ENCODE measurements around the gene PARP3. TPM values are rescaled to one million over a fixed set of nuclear protein-coding genes. Genes with fewer than 3 reads are reported as not detected.

The PARP3 gene
- total RNA-seq, 1 donor from 2014 or later, result 21.7 TPM

DNA sequence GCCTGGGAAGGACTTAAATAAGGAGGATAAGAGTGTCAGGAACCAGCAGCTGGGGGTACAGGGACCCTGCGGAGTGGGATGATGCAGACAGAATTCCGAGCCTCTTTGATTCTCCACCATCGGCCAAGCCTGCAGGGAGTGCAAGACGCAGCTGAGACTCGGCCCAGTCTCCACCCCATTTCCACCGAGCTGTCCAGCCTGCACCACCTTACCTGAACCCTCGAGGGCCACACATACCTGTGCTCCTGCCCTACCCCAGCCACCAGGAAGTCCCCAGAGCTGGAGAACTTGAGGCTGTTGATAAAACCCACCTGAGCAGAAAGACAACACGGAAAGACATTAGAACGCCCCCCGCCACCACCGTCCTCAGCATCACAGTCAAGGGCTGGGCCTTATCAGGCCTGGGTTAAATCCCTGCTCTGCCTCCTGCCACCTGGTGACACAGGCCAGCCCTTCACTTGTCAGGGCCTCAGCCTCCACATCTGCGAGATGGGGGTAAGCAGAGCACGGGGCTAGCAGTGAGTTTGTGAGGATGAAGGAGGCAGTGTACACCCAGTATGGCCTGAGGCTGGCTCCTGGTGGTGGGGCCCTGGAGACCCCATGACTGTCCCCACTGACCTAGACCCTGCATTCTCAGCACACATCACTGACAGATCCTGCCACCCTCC is 8.6 kb upstream of the PARP3 start:
- no peak for DNase-seq (ENCODE audit: low read depth)

DNA sequence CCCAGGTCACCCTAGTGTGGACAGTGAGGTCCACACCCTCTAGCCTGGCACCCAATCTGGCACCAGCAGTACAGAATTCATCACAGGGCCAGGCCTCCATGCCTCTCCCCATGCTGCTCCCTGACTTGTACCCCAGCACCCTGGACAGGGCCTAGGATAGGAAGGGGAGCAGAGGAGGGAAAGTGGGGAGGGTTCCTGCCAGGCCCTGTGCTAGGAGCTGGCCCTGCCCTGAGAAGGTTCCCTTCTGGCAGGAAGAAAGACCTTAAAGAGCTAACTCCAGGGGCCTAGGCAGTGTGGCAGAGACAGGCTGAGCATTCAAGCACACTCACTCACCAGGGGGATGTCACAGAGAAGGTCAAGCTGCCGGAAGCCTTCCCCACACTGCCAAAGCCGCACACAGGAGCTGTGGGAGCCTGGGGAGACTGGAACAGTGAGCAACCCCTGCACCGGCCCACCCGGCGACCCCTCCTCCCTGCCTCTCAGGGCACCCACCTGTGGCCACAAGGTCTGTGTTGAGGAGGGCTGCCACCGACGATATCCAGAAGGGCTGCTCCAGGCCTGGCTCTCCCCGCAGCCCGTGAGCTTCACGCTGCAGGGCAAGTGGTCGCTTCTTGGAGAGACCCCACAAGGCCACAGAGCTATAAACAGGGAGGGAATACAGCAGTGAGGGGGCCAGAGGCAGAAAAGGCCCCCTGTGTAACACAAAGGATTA is 7.9 kb upstream of the PARP3 start:
- no peak for DNase-seq (ENCODE audit: low read depth)

DNA sequence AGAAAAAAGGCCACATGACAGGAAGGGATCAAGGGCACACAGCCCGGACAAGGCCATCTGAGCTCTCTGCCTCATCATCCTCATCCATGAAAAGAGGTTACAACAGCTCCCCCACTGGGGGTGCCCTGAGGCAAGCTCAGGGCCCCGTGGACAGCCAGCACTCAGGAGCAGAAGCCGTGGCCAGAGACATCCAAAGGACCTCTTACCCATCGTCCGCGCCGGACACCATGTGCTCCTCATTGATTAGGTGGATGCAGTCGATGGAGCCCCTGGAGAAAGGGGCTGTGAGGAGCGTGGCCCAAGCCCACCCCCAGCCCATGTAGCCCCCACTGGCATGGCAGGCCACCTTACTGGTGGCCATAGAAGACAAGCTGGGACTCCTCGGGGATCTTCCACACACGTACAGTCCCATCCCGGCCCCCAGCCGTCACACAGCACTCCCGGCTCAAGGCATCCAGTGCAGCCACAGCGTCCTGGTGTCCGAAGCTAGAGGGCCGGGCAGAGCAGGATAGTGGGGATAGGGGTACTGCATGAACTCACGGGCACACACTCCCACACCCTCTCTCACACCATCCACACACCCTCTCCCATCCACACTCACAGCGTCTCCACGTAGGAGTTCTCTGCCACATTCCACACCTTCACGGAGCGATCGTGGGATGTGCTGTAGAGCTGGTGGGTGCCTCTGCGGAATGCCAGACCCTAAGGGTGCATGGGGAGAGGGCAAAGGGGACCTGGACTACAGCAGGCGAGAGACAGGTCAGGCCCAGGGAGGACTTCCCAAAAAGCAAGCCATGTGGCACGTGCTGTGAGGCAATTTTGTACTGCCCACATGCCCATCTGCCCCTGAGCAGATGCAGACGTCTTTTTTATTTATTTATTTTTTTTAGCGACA is 6.9 kb upstream of the PARP3 start:
- DNase-seq (ENCODE audit: low read depth), result no peak

DNA sequence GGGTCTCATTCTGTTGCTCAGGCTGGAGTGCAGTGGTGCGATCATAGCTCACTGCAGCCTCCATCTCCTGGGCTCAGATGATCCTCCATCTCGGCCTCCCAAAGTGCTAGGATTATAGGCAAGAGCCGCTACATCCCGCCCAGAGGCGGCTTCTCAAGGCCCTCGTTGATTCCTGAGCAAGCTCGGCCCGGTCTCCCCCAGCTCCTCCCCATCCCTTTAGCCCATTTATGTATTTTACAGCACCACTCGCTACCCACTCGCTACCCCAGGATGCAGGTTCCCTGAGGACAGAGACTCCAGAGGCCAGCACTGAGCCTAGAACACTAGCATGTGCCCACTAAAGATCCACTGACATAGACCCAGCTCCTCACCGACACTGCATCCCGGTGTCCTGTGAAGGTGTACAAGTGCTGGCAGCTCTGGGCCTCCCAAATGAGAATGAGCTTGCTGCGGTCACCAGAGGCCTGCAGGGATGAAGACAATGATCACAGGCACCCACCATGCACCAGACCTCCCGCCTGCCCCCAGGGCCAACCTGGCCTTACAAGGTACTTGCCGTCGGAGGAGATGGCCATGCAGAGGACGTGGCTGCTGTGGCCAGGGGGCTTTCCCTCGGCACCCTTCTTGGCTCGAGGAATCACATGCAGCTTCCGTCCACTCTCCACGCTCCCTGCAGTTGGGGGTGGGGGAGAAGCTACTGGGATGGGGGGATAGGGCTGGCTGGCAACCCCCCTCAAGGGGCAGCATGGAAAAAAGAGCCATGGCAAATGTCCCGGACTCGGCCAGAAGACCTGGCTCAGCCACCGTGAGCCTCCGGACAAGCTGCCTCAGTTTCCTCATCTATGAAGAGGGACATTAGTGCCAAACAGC is 6.0 kb upstream of the PARP3 start:
- DNase-seq (ENCODE audit: low read depth), result no peak

DNA sequence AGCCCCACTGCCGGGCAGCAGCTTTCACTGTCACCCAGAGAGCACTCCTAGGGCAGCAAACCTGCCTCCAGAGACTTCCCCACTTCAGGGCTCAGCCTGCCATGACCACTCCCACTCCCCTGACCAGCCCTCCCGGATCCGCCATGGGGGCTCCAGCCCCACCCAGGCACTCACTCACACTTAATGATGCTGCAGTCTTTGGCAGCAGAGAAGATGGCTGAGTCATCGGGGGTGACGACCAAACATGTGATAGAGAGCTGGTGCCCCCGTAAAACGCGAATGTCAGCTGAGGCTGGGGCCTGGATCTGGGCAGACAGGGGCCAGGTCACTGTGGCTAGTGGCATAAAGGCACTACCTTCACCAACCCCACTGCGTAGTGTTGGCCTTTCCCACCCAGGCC is 5.1 kb upstream of the PARP3 start:
- DNase-seq (ENCODE audit: low read depth), result no peak

DNA sequence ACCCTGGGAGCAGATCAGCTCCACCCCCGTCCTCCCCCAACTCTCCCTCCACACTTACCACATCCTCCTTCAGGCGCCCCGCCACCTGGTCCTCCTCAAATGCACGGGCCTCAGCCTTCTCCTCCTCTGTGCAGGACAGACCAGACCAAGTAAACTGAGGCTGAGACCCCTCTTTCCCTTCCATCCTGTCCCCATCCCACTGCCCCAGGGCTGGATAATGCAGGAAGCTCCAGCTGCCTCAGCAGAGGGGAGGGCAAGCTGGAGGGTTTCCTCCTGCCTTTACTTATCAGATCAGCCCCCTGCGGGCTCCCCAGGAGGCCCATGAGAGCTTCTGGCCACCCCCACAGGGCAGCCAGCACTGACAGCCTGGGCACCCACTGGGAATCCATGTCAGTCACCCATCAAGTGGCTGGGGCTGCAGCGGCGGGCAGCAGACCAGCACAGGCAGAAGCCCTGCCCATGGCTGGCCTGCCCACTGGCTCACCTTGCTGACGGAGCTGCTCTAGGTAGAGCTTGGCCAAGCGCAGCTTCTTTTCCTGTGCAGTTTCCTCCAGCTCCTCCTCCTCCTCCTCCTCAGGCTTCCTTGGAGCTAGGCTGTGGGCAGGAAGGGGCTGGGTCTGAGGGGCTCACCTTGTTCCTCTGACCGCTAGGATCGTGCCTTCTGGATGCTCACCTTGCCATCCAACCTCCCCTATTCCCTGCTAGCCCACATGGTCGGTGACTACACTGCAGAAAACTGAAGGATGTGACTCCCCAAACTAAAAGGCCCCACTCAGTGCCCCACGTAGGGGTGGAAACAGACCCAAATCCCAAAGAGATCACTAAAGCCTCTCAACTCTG is 4.3 kb upstream of the PARP3 start:
- no peak for DNase-seq (ENCODE audit: low read depth)

DNA sequence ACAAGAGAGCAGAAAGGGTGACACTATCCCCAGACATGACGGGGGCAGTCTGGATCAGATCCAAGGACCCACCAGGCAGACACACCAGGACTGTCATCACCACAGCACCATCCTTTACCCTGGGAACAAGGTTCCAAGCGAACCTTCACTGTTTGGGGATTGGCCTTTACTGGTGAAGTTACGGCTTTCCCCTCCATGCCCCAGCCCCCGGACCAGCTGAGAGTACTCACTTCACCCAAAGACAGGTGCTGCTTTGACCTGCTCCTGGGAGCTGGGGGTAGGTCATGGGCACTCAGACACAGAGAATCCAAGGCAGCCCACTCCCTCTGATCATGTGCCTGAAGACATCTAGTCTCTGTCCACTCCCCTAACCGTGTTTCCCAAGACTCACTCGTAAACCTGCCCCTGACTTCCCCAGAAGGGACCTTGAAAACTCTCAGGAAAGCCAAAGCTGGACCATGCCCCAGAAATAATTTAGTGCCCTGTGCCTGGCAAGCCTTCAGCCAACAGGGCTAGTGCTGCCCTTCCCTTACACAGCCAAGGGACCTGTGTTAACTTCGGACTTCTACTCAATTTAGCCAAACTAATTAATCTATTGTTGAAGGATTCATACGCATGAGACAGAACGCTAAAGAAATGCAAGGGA is 3.3 kb upstream of the PARP3 start:
- no peak for DNase-seq (ENCODE audit: low read depth)

DNA sequence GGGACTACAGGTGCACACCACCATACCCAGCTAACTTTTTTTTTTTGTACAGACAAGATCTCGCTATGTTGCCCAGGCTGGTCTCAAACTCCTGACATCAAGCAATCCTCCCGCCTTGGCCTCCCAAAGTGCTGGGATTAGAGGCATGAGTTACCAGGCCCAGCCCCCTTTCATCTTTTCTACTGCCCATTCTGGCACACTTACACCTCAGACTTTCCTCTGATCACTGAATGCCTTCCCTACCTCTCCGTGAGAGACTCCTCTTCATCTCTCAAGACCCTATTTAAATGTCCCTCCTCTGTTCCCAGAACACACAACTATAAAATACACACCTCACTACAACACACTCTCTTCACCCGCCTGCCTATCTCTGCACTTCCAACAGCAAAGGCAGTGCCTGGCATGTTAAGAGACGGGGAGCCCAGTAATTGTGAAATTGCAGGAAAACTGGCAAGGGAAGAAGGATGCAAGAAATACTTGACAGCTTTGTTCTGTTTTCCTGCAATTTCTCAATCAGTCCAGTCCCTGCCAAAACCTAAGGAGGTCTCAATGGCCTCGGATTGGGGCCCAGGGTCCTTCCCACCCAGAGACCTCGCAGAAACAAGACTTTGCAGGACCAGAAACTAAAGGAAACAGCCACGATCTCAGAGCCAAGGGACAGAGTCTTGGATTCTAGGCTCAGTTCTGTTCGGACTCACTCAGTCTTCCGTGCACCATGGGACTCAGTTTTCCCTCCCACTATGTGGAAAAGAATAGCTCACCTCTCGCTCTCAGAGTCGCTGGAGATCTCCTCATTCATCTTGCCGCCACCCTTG is 1.3 kb upstream of the PARP3 start:
- DNase-seq (ENCODE audit: low read depth), result no peak

DNA sequence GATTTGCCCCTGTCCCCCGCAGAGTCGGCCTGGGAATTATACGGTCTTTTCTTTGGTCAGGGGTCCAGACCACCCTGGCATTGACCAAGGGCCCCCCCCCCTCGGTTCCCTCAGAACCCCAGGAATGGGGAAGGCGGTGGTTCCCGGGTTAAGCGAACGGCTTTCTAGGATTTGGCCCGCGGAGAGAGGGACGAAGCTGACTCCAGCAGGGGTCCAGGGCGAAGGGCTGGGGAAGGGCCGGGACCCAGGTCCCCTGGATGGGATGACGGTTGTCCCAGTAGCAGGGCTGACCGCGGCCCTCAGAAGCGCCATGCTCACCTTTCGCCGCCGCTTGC is 733 bp upstream of the PARP3 start:
- DNase-seq (ENCODE audit: low read depth), result no peak

DNA sequence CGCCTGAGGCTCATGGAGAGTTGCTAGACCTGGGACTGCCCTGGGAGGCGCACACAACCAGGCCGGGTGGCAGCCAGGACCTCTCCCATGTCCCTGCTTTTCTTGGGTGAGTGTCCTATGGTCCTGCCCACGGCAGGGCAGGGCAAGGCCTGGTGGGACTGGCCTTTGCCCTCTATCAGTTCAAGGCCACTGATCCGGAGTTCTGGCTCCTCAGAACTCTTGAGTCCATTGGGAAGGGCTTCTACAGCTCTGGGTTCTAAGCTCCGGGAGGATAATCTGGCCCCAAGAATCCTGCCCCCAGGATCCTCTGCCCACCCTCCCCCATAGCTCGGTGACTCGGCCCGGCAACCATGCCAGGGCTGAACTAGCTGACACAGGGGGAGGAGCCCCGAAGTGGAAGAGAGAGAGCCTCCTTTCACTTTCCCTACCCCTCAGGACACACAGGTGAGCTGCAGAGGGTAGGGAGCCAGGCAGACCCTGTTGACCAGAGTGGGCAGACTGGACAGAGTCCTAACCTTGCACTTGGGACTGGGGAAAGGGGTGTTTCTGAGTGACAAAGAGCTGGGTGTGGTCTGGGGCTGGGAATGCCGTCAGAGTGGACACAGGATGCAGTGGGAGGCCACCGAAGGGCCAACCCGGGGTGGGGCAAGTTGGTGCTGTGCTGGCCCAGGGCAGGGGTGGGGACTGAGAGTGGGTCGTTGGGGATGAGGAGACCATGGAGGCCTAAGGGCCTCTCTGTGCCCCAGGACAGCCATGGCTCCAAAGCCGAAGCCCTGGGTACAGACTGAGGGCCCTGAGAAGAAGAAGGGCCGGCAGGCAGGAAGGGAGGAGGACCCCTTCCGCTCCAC is 664 bp downstream of the PARP3 start:
- DNase-seq (ENCODE audit: low read depth), result peak; percentile 75

DNA sequence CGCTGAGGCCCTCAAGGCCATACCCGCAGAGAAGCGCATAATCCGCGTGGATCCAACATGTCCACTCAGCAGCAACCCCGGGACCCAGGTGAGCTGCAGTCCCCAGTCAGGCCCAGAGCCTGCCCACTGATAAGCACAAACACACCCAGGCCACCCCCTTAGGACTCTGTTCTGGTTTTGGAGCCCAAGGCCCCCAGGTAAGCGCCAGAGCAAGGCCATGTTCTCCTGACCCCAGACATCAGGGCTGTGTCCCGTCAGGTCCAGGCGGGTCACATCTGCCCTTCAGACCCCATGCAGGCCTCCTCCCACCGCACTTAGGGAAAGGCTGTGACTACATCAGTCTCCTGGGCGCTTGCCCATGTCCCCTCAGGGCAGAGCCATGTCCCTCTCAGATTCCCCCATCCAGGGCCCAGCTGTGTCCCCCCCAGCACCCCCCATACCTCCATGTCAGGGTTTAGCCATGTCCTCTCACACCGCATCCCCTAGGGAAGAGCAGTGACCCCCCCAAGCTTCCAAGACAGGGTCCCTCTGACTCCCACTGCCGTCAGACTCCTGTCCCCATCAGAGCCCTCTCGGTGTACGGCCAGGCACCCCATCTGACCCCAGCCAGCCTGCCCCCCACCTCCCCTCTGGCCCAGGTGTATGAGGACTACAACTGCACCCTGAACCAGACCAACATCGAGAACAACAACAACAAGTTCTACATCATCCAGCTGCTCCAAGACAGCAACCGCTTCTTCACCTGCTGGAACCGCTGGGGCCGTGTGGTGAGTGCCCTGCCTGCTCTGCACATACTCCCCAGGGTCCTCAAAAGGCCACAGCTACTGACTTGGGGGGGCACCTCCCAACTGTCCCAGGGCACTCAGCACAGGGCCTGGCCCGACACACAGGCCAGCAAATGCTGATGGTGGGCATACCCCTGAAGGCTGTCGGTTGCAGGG is 1.6 kb downstream of the PARP3 start:
- no peak for DNase-seq (ENCODE audit: low read depth)

DNA sequence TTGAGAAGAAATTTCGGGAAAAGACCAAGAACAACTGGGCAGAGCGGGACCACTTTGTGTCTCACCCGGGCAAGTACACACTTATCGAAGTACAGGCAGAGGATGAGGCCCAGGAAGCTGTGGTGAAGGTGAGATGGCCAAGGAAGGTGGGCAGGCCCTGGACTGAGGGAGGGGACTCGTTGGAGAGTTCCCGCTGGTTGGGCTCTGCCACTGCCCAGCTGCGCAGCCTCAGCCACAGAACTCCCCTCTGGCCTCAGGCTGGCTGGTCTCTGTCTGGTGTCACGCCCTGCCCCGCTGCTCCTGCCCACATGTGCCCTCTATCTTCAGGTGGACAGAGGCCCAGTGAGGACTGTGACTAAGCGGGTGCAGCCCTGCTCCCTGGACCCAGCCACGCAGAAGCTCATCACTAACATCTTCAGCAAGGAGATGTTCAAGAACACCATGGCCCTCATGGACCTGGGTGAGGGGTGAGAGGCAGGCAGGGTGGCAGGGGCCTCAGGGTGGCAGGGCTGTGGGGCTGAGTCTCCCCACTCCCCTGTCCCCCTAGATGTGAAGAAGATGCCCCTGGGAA is 2.4 kb downstream of the PARP3 start:
- no peak for DNase-seq (ENCODE audit: low read depth)

DNA sequence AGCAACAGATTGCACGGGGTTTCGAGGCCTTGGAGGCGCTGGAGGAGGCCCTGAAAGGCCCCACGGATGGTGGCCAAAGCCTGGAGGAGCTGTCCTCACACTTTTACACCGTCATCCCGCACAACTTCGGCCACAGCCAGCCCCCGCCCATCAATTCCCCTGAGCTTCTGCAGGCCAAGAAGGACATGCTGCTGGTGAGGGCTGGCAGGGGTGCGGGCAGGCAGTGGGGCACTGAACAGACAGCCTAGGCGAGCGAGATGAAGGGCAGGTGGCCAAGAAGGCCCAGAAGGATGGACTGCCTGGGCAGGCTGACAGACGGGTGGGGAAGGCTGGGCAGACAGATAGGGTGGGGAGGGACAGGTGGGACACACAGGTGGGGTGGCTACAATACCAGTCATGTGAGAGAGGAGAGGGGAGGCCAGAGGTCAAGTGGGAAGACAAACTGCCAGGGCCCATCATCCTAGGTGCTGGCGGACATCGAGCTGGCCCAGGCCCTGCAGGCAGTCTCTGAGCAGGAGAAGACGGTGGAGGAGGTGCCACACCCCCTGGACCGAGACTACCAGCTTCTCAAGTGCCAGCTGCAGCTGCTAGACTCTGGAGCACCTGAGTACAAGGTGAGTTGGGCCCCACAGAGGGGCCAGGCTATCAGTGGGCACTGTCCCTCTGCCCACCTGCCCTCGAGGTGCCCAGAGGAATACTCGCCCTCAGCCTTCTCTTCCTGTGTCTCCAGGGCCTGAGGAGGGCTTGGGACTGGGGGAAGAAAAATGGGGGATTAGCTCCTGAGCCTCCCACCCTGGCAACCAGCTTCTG is 3.1 kb downstream of the PARP3 start:
- DNase-seq (ENCODE audit: low read depth), result no peak

DNA sequence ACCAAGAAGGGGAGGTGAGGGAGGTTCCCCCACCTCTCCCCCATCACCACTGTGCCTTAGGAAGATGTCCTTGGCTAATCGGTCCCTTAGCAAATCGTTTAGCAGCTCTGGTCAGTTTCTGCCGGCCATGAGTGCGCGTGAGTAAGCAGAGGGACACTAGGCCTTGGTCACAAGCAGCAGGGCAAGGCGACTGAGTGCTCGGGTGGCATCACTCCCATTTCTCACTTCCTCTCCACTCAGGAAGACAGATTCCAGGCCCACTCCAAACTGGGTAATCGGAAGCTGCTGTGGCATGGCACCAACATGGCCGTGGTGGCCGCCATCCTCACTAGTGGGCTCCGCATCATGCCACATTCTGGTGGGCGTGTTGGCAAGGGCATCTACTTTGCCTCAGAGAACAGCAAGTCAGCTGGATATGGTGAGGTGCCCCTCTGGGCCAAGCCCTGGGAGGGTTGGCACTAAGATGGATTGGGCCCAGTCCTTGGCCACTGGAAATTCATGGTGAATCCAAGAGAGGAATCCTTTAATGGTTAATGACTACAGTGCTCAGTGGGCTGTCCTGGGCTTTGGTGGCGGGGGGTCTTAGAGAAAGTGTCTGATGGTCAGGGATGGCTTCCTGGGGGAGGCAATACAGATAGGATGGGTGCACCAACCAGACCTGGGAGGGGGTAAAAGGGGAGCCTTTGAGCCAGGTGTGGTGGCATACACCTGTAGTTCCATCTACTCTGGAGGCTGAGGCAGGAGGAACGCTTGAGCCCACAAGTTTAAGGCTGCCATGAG is 4.0 kb downstream of the PARP3 start:
- no peak for DNase-seq (ENCODE audit: low read depth)

DNA sequence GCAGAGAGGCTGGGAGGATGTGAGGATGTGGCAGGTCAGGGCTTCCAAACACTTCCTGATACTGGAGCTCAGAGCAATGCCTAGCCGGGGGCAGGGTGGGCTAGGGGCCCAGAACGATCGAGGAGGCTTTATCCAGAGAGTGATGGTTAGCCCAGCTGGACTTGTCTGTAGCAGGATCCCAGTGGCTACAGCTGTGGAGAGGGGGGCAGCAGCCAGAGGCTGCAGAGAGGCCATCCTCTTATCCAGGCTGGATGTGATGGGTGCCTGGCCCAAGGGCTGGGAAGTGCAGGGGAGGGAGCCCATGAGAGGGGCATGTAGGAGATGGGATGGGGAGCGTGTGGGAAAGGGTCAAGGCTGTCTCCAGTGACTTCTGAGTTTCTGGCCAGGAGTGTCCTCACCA is 4.6 kb downstream of the PARP3 start:
- no peak for DNase-seq (ENCODE audit: low read depth)

Measured in myocyte (in vitro differentiated cells).